ENCODE measurements around the gene EME2.
A peak's percentile ranks its signal among the peaks of the same experiment; 100 is the strongest.

The EME2 gene

DNA sequence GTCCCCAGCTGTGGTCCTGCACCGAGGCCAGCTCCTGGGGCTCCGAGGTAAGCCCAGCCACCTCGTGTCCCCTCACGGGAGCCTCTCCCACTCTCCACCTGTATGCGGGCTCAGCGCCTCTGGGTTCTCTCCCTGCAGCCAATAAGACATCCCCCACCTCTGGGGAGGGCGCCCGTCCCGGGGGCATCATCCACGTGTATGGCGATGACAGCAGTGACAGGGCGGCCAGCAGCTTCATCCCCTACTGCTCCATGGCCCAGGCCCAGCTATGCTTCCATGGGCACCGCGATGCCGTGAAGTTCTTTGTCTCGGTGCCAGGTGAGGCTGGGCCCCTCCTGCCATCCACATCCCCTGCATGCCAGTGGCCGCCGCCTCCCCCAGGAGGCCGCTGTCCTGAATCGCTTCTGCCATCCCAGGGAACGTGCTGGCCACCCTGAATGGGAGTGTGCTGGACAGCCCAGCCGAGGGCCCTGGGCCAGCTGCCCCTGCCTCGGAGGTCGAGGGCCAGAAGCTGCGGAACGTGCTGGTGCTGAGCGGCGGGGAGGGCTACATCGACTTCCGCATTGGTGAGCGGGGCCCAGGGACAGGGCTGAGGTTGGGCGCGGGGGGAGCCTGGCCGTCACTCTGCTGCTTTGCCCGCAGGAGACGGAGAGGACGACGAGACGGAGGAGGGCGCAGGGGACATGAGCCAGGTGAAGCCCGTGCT, 4.4 kb upstream of the EME2 start:
- no peak for DNase-seq

DNA sequence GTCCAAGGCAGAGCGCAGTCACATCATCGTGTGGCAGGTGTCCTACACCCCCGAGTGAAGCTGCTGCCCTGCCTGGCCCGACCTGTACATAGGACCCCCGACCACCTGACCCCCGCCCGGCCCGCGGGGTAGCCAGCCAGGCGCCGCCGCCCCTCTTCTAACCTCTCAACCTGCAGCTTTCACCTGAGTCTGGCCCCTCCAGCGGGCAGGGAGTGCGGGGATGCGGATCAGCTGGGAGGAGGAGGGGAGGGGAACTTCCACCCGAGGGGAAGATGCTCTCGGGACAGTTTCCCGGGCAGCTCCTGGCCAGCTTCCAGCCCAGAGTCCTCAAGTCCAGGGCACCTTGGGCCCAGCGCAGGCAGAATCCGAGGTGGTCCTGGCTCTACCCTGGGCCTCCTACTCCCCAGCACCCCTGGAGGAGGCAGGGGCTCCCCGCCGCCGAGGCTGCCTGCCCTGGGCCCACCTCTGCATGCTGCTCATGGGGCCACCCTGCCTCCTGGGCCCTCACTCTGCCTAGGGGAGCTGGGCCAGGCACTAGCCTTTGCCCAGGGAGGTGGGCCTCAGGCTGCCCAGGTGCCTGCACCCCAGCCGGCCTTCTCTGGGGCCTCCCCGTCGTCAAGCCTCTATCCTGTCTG, 3.7 kb upstream of the EME2 start:
- no peak for DNase-seq

DNA sequence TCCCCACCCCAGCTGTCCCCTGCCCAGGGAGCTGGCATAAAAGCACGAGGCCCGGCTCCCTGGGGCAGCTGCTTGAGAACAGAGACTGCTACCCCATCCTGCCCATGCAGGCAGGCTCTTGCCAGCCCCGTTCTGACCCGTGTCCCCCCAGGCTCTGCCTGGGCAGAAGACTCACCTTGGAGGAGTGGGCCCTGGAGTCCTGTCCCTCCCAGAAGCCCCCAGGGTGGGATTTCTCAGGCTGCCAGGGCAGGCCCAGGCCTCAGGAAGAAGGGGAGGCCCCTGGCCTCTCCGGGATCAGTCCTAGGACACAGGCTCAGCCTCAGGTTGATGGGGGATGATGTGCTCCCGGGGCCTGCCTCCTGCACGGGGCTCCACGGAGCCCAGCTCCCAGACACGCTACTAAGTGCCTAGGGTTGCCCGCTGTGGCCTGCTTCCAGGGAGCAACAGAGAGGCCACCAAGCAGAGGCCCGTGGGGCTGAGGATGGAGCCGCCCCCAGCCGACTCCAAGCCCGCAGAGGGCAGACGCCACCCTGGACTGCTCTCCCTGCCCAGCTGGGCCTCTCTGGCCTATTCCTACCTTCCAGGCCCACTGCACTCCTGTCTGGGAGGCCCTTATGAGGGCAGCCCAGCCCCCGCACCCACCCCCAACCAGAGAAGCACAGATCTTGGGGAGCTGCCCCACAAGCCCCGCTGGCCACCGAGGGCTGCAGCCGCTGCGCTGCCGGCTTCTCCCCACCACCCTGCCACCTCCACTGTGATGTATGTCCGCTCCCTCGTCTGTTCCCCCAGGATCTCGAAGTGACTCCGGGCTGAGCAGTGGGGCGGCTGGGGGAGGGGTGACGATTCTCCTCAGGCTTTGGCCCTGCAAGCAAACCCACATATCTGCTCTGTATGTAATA, 3.0 kb upstream of the EME2 start:
- no peak for DNase-seq

DNA sequence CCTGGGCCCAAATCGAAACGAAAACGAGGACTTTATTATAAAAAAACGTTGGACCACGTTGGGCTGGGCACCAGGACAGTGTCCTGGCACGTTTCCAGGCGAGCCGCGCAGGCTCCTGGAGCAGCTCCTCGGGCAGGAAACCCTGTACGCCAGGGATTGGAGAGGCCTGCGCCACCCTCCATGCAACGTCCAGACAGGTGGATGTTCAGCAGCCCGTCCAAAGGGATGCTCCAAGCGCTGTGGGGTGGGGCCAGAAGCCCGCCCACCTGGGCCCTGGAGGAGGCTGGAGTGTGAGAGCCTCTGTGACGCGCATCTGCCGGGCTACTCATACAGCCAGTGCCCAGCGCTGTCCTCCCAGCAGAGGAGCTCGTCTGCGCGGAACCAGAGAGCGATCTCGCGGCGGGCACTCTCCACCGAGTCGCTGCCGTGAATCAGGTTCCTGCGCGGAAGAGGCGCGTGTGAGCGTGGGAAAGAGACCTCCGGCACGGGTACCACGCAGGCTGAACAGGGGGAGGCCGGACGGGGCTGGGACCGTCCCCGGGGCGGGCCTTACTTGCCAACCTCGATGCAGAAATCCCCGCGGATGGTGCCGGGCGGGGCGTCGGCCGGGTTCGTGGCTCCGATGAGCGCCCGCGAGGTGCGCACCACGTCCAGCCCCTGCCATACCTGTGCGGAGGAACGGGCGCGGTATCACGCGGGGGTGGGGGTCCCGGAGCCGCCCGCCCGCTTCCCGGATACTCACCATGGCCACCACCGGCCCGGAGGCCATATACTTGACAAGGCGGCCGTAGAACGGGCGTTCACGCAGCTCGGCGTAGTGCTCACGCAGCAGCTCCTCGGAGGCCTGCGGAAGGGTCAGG, 2.1 kb upstream of the EME2 start:
- DNase-seq = peak; percentile 63

- DNase-seq = peak; percentile 76
Measured at GRCh38 chr16:1771188-1771863, 1.3 kb upstream of the EME2 start, which contains the start of gene NME3. Gene NME3, minus strand, starts transcription at chr16:1771543. Its CDS starts 9 bp downstream, at chr16:1771534.

DNA sequence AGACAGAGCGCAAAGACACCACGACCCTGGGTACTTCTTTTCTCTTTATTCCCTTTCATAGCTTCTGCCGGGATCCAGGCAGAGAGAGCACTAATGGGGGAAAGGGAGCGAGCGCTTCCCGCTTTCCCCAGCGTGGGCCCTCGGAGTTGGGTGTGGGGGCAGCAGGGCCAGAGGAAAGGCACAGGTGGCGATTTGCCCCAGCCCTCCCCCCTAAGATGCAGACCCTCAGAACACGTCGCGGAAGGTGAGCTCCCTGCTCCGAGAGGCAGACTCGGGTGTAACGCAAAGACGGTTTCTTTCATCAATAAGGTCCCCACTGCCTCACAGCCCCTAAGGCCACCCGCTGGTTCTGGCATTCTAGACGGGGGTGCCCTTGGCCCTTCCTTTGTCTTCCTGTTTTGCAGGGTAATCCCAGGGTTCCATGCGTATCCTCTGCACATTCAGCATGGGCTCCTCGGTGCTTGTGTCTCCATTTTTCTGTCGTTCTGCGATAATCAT, 697 bp upstream of the EME2 start:
- no peak for DNase-seq

DNA sequence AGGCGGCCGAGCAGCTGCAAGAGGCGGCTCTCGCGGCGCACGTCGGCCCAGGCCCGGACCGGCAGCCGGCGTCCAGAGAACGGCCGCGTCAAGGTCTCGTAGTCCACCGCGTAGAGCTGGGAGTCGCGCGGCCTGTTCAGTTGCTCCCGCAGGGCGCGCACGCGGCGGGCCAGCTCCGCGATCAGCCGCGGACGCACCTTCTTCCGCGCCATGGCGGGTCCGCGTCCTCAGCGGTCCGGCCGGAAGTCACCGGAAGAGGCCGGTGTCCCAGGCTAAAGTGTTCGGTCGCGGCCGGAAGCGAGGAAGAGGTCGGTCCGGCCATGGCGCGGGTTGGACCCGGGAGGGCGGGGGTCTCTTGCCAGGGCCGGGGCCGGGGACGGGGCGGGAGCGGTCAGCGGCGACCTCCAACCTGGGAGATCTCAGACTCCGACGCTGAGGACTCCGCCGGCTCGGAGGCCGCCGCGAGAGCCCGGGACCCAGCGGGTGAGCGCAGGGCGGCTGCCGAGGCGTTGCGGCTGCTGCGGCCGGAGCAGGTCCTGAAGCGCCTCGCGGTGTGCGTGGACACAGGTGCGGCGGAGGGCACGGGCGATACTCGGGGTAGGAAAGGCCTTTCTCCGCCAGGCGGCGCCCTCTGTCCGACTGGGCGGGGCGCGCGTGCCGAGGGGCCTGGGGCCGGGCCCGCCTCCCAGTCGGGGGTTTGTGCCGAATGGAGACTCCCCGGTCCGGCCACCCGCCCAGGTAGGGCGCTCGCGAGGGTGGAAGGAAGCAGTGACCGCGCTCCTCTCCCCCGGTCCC, 495 bp downstream of the EME2 start, which contains the start of gene MRPS34:
MRPS34 (minus strand) TSS at position 227 of the 795 bp plus-strand sequence; CDS start at position 212, 15 bp downstream.
- peak; percentile 86 for DNase-seq

- peak; percentile 22 for DNase-seq
Measured at GRCh38 chr16:1773703-1774447, 1.3 kb downstream of the EME2 start.

DNA sequence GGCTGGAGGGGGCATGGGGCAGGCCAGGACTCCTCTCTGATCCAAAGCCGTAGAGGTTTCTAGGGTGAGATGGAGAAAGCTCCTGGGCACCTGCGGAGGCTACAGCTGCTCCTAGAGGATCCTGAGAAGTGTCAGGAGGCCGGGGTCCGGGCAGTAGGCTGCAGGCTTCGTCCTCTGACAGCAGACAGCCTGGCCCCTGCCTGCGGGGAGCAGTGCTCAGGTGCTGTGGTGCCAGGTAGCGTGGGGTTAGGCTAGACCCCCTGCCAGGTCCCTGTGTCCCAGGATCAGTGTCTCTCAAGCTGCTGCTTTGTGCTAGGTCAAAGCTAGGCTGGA, 1.8 kb downstream of the EME2 start:
- no peak for DNase-seq

GRCh38 chr16:1775006-1775845, 2.6 kb downstream of the EME2 start:
- no peak for DNase-seq

- DNase-seq = no peak
Measured at GRCh38 chr16:1775846-1776671, 3.4 kb downstream of the EME2 start.

- no peak for DNase-seq
Measured at GRCh38 chr16:1776672-1776955, 4.0 kb downstream of the EME2 start.

GRCh38 chr16:1776991-1777374, 4.4 kb downstream of the EME2 start:
- no peak for DNase-seq

DNA sequence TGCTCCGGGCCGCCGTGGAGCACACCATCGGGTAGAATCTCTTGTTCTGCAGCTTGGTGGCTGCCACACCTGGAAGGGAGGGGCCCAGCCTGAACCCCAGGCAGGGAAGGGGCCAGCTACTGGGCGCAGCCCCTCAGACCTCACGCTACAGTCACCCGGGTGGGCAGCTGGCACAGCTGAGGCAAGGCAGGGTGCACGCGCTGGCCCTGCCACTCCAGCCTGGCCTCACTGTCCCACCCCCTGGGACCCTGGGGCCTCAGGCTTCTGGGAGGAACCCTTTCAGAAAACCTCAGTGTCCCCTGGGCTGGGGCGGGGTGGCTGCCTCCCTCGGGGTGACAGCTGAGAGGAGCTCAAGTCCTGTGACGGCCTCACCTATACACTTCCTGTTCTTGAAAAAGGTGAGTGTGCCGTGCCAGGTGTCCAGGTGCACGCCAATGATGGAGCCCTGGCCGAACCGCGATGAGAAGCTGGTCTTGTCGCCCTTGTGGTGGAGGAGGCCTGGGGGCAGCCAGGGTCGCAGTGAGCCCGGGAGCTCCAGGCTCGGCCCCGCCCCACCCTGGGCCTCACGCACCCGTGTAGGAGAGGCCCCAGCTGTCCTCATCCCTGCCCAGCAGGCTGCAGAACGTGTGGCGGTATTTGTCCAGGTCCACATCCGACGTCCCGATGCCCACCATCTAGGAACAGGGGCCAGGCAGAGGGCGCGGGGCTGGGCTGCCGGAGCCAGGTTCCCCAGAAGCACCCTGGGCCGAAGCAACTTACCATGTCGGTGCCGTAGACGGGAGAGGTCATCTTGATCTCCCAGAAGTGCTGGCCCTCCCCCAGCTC, 5.0 kb downstream of the EME2 start:
- no peak for DNase-seq

GRCh38 chr16:1778200-1779179, 5.9 kb downstream of the EME2 start:
- no peak for DNase-seq

DNA sequence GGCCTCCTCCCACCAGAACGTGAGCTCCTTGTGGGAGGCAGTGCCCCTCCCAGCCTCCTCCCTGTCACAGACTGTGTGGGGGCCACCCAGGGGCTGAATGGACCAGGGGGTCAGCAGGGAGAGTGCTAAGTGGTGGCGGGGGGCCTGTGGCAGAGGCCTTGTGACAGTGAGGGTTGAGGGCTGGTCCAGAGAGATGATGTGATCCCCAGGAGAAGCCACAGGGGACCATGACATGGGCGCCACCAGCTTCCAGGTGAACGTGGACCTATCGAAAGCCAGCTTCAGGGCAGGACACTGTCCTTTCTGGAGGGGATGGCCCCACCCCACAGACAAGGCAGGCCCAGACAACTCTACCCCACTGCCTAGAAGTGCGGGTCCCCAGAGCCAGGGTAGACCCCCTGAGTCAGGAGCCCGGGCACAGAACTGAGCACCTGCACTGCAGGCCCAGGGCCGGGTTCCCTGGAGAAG, 6.7 kb downstream of the EME2 start:
- DNase-seq = no peak
